Fibroblast of mammary gland (primary cell): Measurements from ENCODE around the gene KHDC4.
A peak's percentile ranks its signal among the peaks of the same experiment; 100 is the strongest.

ENCODE experiments used
- DNase-seq: peaks from one replicate; pipeline ENCODE4 v3.0.0-alpha.2; 2010; ENCODE audit warnings: low read depth
- H3K4me3 ChIP-seq: 2 replicates; pipeline ENCODE4 v1.5.1; 2011; ENCODE audit warnings: low read depth, mild to moderate bottlenecking, low read length, moderate library complexity; ENCODE audit not compliant: control insufficient read depth
- CTCF ChIP-seq: conservative IDR thresholded peaks from 2 replicates; pipeline ENCODE4 v1.5.1; 2011; ENCODE audit warnings: low read depth, low read length, inconsistent platforms; ENCODE audit not compliant: control insufficient read depth, insufficient read depth

The KHDC4 gene

GRCh38 chr1:155882766-155883165 is 51.4 kb downstream of the KHDC4 start:
- no peak for DNase-seq
- no peak overlapping the region for H3K4me3 ChIP-seq
- TF ChIP-seq CTCF = no peak

- no peak overlapping the region for H3K4me3 ChIP-seq
- no peak for TF ChIP-seq CTCF
- DNase-seq = no peak
These were observed 52.0 kb downstream of the KHDC4 start for GRCh38 chr1:155882235-155882634.

GRCh38 chr1:155880950-155881349 is 53.3 kb downstream of the KHDC4 start:
- H3K4me3 ChIP-seq = no peak overlapping the region
- TF ChIP-seq CTCF = no peak

GRCh38 chr1:155880251-155880650 is 54.0 kb downstream of the KHDC4 start:
- no peak for TF ChIP-seq CTCF
- H3K4me3 ChIP-seq = no peak overlapping the region
- DNase-seq = no peak

More at GRCh38 chr1:155880950-155881349, 53.3 kb downstream of the KHDC4 start:
- no peak for DNase-seq

GRCh38 chr1:155877945-155878344 is 56.3 kb downstream of the KHDC4 start:
- no peak for DNase-seq
- TF ChIP-seq CTCF = no peak
- H3K4me3 ChIP-seq = no peak overlapping the region

- DNase-seq = peak; percentile 47
- no peak overlapping the region for H3K4me3 ChIP-seq
- TF ChIP-seq CTCF = no peak
These were observed 60.4 kb downstream of the KHDC4 start for GRCh38 chr1:155873860-155874259.

GRCh38 chr1:155872527-155872926 is 61.7 kb downstream of the KHDC4 start:
- no peak for DNase-seq
- H3K4me3 ChIP-seq = no peak overlapping the region
- no peak for TF ChIP-seq CTCF
